Parathyroid adenoma (tissue), 2 donors: ENCODE measurements around the gene PRC1.
A peak's percentile ranks its signal among the peaks of the same experiment; 100 is the strongest.

Experiments used
- H2AFZ ChIP-seq: fragments of 300-600 bp; sonication (generic); one replicate; pipeline ENCODE4 v1.7.0; 2017; ENCODE audit warnings: antibody characterized with exemption, mild to moderate bottlenecking
- H3K27ac ChIP-seq: fragments of 300-600 bp; sonication (generic); one replicate; pipeline ENCODE4 v1.7.0; 2017
- H3K27me3 ChIP-seq: fragments of 300-600 bp; sonication (generic); one replicate; pipeline ENCODE4 v1.7.0; 2017; ENCODE audit warnings: low read length; ENCODE audit not compliant: control insufficient read depth, insufficient read depth
- H3K36me3 ChIP-seq: fragments of 300-600 bp; sonication (generic); one replicate; pipeline ENCODE4 v1.7.0; 2017; ENCODE audit warnings: low read length; ENCODE audit not compliant: control insufficient read depth, insufficient read depth
- H3K4me1 ChIP-seq: fragments of 300-600 bp; sonication (generic); one replicate; pipeline ENCODE4 v1.7.0; 2017; ENCODE audit warnings: control low read depth
- H3K4me2 ChIP-seq: fragments of 300-600 bp; sonication (generic); one replicate; pipeline ENCODE4 v1.7.0; 2017; ENCODE audit warnings: low read length
- H3K4me3 ChIP-seq: fragments of 300-600 bp; sonication (generic); one replicate; pipeline ENCODE4 v1.7.0; 2017; ENCODE audit warnings: low read depth, low read length
- H3K79me2 ChIP-seq: fragments of 300-600 bp; sonication (generic); one replicate; pipeline ENCODE4 v1.7.0; 2017; ENCODE audit warnings: control low read depth
- H3K9ac ChIP-seq: fragments of 300-600 bp; sonication (generic); one replicate; pipeline ENCODE4 v1.7.0; 2017; ENCODE audit warnings: mild to moderate bottlenecking
- H3K9me3 ChIP-seq: fragments of 300-600 bp; sonication (generic); one replicate; pipeline ENCODE4 v1.7.0; 2017; ENCODE audit warnings: low read length; ENCODE audit not compliant: control insufficient read depth
- CTCF ChIP-seq: fragments of 300-600 bp; sonication (generic); IDR thresholded peaks from one replicate; pipeline ENCODE4 v1.7.0; 2017; ENCODE audit warnings: antibody characterized with exemption, mild to moderate bottlenecking
- donor health status: primary hyperparathyroidism.

PRC1 gene

GRCh38 chr15:90954712-90955623 lies 39.4 kb downstream of the PRC1 start, which contains the start of gene RCCD1:
TSS of gene RCCD1 (plus strand) at chr15:90954884. CDS start at chr15:90956735, 1,851 bp downstream.
- Histone ChIP-seq H3K9me3 (no peaks in the 10 kb centered on the region), H3K4me3 (peak within 1 kb of the TSS; percentile 92), H3K9ac (no peak within 1 kb of the TSS), H3K27ac (peak within 1 kb of the TSS; percentile 74), H3K36me3 (no peaks in the 10 kb centered on the region), H2AFZ (peak within 1 kb of the TSS; percentile 98), H3K4me1 (peaks cover 2% of the 10 kb centered on the region), H3K4me2 (peak within 1 kb of the TSS; percentile 95), H3K79me2 (no peaks in the 10 kb centered on the region), H3K27me3 (no peaks in the 10 kb centered on the region)
- no peak for TF ChIP-seq CTCF

GRCh38 chr15:90953947-90954711 lies 40.2 kb downstream of the PRC1 start:
- Histone ChIP-seq H3K4me1 (peaks cover 2% of the 10 kb centered on the region), H3K27me3 (no peaks in the 10 kb centered on the region), H3K79me2 (no peaks in the 10 kb centered on the region), H3K4me3 (peak overlapping the region; percentile 92), H3K36me3 (no peaks in the 10 kb centered on the region), H3K27ac (peak overlapping the region; percentile 74), H2AFZ (peak overlapping the region; percentile 98), H3K9me3 (no peaks in the 10 kb centered on the region), H3K9ac (no peak overlapping the region), H3K4me2 (peak overlapping the region; percentile 95)
- no peak for TF ChIP-seq CTCF

- no peak overlapping the region for H3K4me3 ChIP-seq
- H2AFZ ChIP-seq: no peak overlapping the region
- peaks cover 2% of the 10 kb centered on the region for H3K4me1 ChIP-seq
- TF ChIP-seq CTCF: no peak
- H3K36me3 ChIP-seq: no peaks in the 10 kb centered on the region
- no peak overlapping the region for H3K4me2 ChIP-seq
- H3K27me3 ChIP-seq: no peaks in the 10 kb centered on the region
- no peaks in the 10 kb centered on the region for H3K9me3 ChIP-seq
- H3K9ac ChIP-seq: no peak overlapping the region
- H3K79me2 ChIP-seq: no peaks in the 10 kb centered on the region
- no peak overlapping the region for H3K27ac ChIP-seq
These were observed 41.2 kb downstream of the PRC1 start for GRCh38 chr15:90952901-90953677.

- Histone ChIP-seq H3K4me1 (no peaks in the 10 kb centered on the region), H3K27me3 (no peaks in the 10 kb centered on the region), H3K27ac (no peak overlapping the region), H2AFZ (no peak overlapping the region), H3K4me2 (no peak overlapping the region), H3K4me3 (no peak overlapping the region), H3K9me3 (no peaks in the 10 kb centered on the region), H3K79me2 (no peaks in the 10 kb centered on the region), H3K9ac (no peak overlapping the region), H3K36me3 (no peaks in the 10 kb centered on the region)
- no peak for TF ChIP-seq CTCF
These were observed 43.7 kb downstream of the PRC1 start for GRCh38 chr15:90950676-90951075.
